Measurements from ENCODE around the gene PRPH. TPM values are rescaled to one million over a fixed set of nuclear protein-coding genes. Genes with fewer than 3 reads are reported as not detected.
A peak's percentile ranks its signal among the peaks of the same experiment; 100 is the strongest.
"Not testable (repeated sequence)": the region's sequence is repeated elsewhere in the genome, so short reads cannot be mapped to it uniquely, and the experiment has no call there.

The PRPH gene
- total and polyA plus RNA-seq, 3 experiments from 2014 or later = not detected

- H3K36me3 ChIP-seq (ENCODE audit: insufficient read depth, low read length); H3K27ac Mint-ChIP-seq; H3K4me1 ChIP-seq (ENCODE audit: insufficient read depth, low read length); H3K27me3 Mint-ChIP-seq; DNase-seq; H3K4me1 Mint-ChIP-seq; H3K27me3 ChIP-seq (ENCODE audit: insufficient read depth, low read length, poor library complexity, severe bottlenecking); H3K9me3 ChIP-seq (ENCODE audit: low read length); H3K4me3 ChIP-seq (ENCODE audit: low read length); H3K4me3 Mint-ChIP-seq; H3K9me3 Mint-ChIP-seq; POLR2A ChIA-PET; H3K36me3 Mint-ChIP-seq; H3K27ac ChIP-seq (ENCODE audit: low read depth, low read length): not testable (repeated sequence)
- CTCF ChIA-PET = interaction anchor here (1.8 kb wide), 1 partner anchor 24 kb away, joined by 5 read pairs; no protein-coding TSS in a partner anchor
Observed at GRCh38 chr12:49317118-49317517, 22.2 kb downstream of the PRPH start.

- POLR2A ChIA-PET = interaction anchor here (0.7 kb wide), 1 partner anchor 21 kb away, joined by 5 read pairs; no protein-coding TSS in a partner anchor
- H3K4me3 ChIP-seq (ENCODE audit: low read length); CTCF ChIA-PET; H3K27ac ChIP-seq (ENCODE audit: low read depth, low read length); H3K27me3 ChIP-seq (ENCODE audit: insufficient read depth, low read length, poor library complexity, severe bottlenecking); H3K9me3 ChIP-seq (ENCODE audit: low read length); H3K36me3 Mint-ChIP-seq; H3K27me3 Mint-ChIP-seq; H3K9me3 Mint-ChIP-seq; H3K36me3 ChIP-seq (ENCODE audit: insufficient read depth, low read length); DNase-seq: not testable (repeated sequence)
- peak overlapping the region in 6 of 7 donors; percentile 3 to 72 (median 30) for H3K4me3 Mint-ChIP-seq
- H3K4me1 ChIP-seq (ENCODE audit: insufficient read depth, low read length) = peaks cover 14% of the 10 kb centered on the region
- H3K4me1 Mint-ChIP-seq = peaks cover 18 to 23% (median 22%) of the 10 kb centered on the region in 3 donors
- peak overlapping the region in 3 of 8 donors; percentile 1 to 58 (median 54) for H3K27ac Mint-ChIP-seq
Observed at GRCh38 chr12:49320411-49321103, 25.6 kb downstream of the PRPH start.

GRCh38 chr12:49322367-49322707 is 27.4 kb downstream of the PRPH start:
- no peak for DNase-seq
- Histone ChIP-seq H3K4me3 (ENCODE audit: low read length) (peak overlapping the region; percentile 65), H3K36me3 (ENCODE audit: insufficient read depth, low read length) (no peaks in the 10 kb centered on the region), H3K9me3 (ENCODE audit: low read length) (no peaks in the 10 kb centered on the region), H3K27ac (ENCODE audit: low read depth, low read length) (peak overlapping the region; percentile 68), H3K27me3 (ENCODE audit: insufficient read depth, low read length, poor library complexity, severe bottlenecking) (no peaks in the 10 kb centered on the region), H3K4me1 (ENCODE audit: insufficient read depth, low read length) (peaks cover 14% of the 10 kb centered on the region)
- H3K36me3 Mint-ChIP-seq = peaks cover 0 to 3% (median 0%) of the 10 kb centered on the region in 3 donors
- peak overlapping the region in 7 of 8 donors; percentile 18 to 87 (median 66) for H3K27ac Mint-ChIP-seq
- CTCF ChIA-PET = interaction anchor here (1.0 to 5.6 kb wide), 14 partner anchors 9 to 234 kb away, joined by 3 to 36 read pairs (median 4); partner anchors contain the start of genes C1QL4, DNAJC22, PRPH and SPATS2
- POLR2A ChIA-PET = interaction anchor here (0.9 to 1.7 kb wide), 5 partner anchors 24 to 469 kb away, joined by 3 to 6 read pairs (median 3); partner anchors contain the start of genes DNAJC22 and TMBIM6
- no peaks in the 10 kb centered on the region for H3K27me3 Mint-ChIP-seq
- no peaks in the 10 kb centered on the region for H3K9me3 Mint-ChIP-seq
- H3K4me3 Mint-ChIP-seq = peak overlapping the region; percentile 86 to 95 (median 90)
- H3K4me1 Mint-ChIP-seq = peaks cover 18 to 23% (median 22%) of the 10 kb centered on the region in 3 donors

GRCh38 chr12:49322708-49323523 is 28.0 kb downstream of the PRPH start, which contains the start of gene TROAP:
TSS of gene TROAP (plus strand) at chr12:49323255. CDS start at chr12:49323609, 354 bp downstream.
- peak within 1 kb of the TSS; percentile 79 for H3K4me3 ChIP-seq (ENCODE audit: low read length)
- CTCF ChIA-PET = interaction anchor here (0.9 to 5.6 kb wide), 16 partner anchors 9 to 419 kb away, joined by 3 to 36 read pairs (median 4); partner anchors contain the start of genes C1QL4, DNAJC22, PRPH and SPATS2
- DNase-seq = peak; percentile 95 to 98 (median 97)
- Mint-ChIP-seq H3K4me1 (peaks cover 18 to 23% (median 22%) of the 10 kb centered on the region in 3 donors), H3K27ac (peak within 1 kb of the TSS; percentile 18 to 97 (median 85)), H3K27me3 (no peaks in the 10 kb centered on the region), H3K36me3 (peaks cover 0 to 3% (median 0%) of the 10 kb centered on the region in 3 donors), H3K9me3 (no peaks in the 10 kb centered on the region), H3K4me3 (peak within 1 kb of the TSS; percentile 86 to 95 (median 90))
- no peaks in the 10 kb centered on the region for H3K9me3 ChIP-seq (ENCODE audit: low read length)
- peak within 1 kb of the TSS; percentile 77 for H3K27ac ChIP-seq (ENCODE audit: low read depth, low read length)
- peaks cover 14% of the 10 kb centered on the region for H3K4me1 ChIP-seq (ENCODE audit: insufficient read depth, low read length)
- H3K27me3 ChIP-seq (ENCODE audit: insufficient read depth, low read length, poor library complexity, severe bottlenecking) = no peaks in the 10 kb centered on the region
- POLR2A ChIA-PET = interaction anchor here (0.5 to 1.7 kb wide), 10 partner anchors 20 to 702 kb away, joined by 3 to 7 read pairs (median 3); partner anchors contain the start of genes DNAJC22, RACGAP1 and TMBIM6
- H3K36me3 ChIP-seq (ENCODE audit: insufficient read depth, low read length) = no peaks in the 10 kb centered on the region

- H3K4me1 Mint-ChIP-seq = peaks cover 18 to 23% (median 22%) of the 10 kb centered on the region in 3 donors
- peaks cover 0 to 3% (median 0%) of the 10 kb centered on the region in 3 donors for H3K36me3 Mint-ChIP-seq
- no peak for DNase-seq
- Histone ChIP-seq H3K27me3 (ENCODE audit: insufficient read depth, low read length, poor library complexity, severe bottlenecking) (no peaks in the 10 kb centered on the region), H3K4me3 (ENCODE audit: low read length) (peak overlapping the region; percentile 79), H3K27ac (ENCODE audit: low read depth, low read length) (peak overlapping the region; percentile 77), H3K4me1 (ENCODE audit: insufficient read depth, low read length) (peaks cover 14% of the 10 kb centered on the region), H3K36me3 (ENCODE audit: insufficient read depth, low read length) (no peaks in the 10 kb centered on the region), H3K9me3 (ENCODE audit: low read length) (no peaks in the 10 kb centered on the region)
- peak overlapping the region in 4 of 8 donors; percentile 64 to 97 (median 87) for H3K27ac Mint-ChIP-seq
- POLR2A ChIA-PET = interaction anchor here (0.6 to 1.7 kb wide), 7 partner anchors 19 to 702 kb away, joined by 3 to 7 read pairs (median 3); partner anchors contain the start of genes DNAJC22 and RACGAP1
- CTCF ChIA-PET = interaction anchor here (0.9 to 5.6 kb wide), 12 partner anchors 8 to 418 kb away, joined by 3 to 36 read pairs (median 4); partner anchors contain the start of genes C1QL4, DNAJC22, PRPH and SPATS2
- no peaks in the 10 kb centered on the region for H3K27me3 Mint-ChIP-seq
- no peaks in the 10 kb centered on the region for H3K9me3 Mint-ChIP-seq
- H3K4me3 Mint-ChIP-seq = peak overlapping the region; percentile 86 to 95 (median 90)
Observed at GRCh38 chr12:49323524-49324097, 28.7 kb downstream of the PRPH start.

- Mint-ChIP-seq H3K27me3 (peaks cover 0 to 2% of the 10 kb centered on the region in 2 donors), H3K4me3 (peak overlapping the region in 1 of 7 donors; percentile 54), H3K4me1 (peaks cover 17 to 23% (median 22%) of the 10 kb centered on the region in 3 donors), H3K9me3 (no peaks in the 10 kb centered on the region), H3K36me3 (peaks cover 0 to 3% (median 0%) of the 10 kb centered on the region in 3 donors), H3K27ac (no peak overlapping the region)
- CTCF ChIA-PET = interaction anchor here (0.8 to 5.6 kb wide), 2 partner anchors 17 to 36 kb away, joined by 3 to 36 read pairs; no protein-coding TSS in a partner anchor
- POLR2A ChIA-PET = no interaction called here
- no peaks in the 10 kb centered on the region for H3K9me3 ChIP-seq (ENCODE audit: low read length)
- H3K4me1 ChIP-seq (ENCODE audit: insufficient read depth, low read length) = peaks cover 14% of the 10 kb centered on the region
- H3K27ac ChIP-seq (ENCODE audit: low read depth, low read length) = no peak overlapping the region
- no peaks in the 10 kb centered on the region for H3K36me3 ChIP-seq (ENCODE audit: insufficient read depth, low read length)
- no peak overlapping the region for H3K4me3 ChIP-seq (ENCODE audit: low read length)
- H3K27me3 ChIP-seq (ENCODE audit: insufficient read depth, low read length, poor library complexity, severe bottlenecking) = no peaks in the 10 kb centered on the region
- no peak for DNase-seq
Observed at GRCh38 chr12:49325606-49326005, 30.7 kb downstream of the PRPH start.

GRCh38 chr12:49327368-49327767 is 32.4 kb downstream of the PRPH start:
- CTCF ChIA-PET = no interaction called here
- peaks cover 0 to 3% (median 0%) of the 10 kb centered on the region in 3 donors for H3K36me3 Mint-ChIP-seq

More at GRCh38 chr12:49327368-49327767, 32.4 kb downstream of the PRPH start:
- Histone ChIP-seq H3K27me3 (ENCODE audit: insufficient read depth, low read length, poor library complexity, severe bottlenecking) (no peaks in the 10 kb centered on the region), H3K36me3 (ENCODE audit: insufficient read depth, low read length) (no peaks in the 10 kb centered on the region), H3K4me3 (ENCODE audit: low read length) (no peak overlapping the region), H3K9me3 (ENCODE audit: low read length) (no peaks in the 10 kb centered on the region), H3K27ac (ENCODE audit: low read depth, low read length) (no peak overlapping the region), H3K4me1 (ENCODE audit: insufficient read depth, low read length) (peaks cover 7% of the 10 kb centered on the region)
- Mint-ChIP-seq H3K4me3 (no peak overlapping the region), H3K27me3 (peaks cover 9 to 10% of the 10 kb centered on the region in 2 donors), H3K27ac (no peak overlapping the region), H3K9me3 (no peaks in the 10 kb centered on the region), H3K4me1 (peaks cover 10 to 15% (median 13%) of the 10 kb centered on the region in 3 donors)
- POLR2A ChIA-PET = no interaction called here
- no peak for DNase-seq

Measured in CD8-positive, alpha-beta memory T cell (primary cell).